NCI-H187 (cell line): ENCODE measurements around the gene DSC2.
"Not testable (repeated sequence)": the region's sequence is repeated elsewhere in the genome, so short reads cannot be mapped to it uniquely, and the experiment has no call there.

Source experiments
- DNase-seq, 2 experiments: peaks; one replicate each; lab custom pipeline; 2025; lab: John Stamatoyannopoulos, UW

Gene DSC2

DNA sequence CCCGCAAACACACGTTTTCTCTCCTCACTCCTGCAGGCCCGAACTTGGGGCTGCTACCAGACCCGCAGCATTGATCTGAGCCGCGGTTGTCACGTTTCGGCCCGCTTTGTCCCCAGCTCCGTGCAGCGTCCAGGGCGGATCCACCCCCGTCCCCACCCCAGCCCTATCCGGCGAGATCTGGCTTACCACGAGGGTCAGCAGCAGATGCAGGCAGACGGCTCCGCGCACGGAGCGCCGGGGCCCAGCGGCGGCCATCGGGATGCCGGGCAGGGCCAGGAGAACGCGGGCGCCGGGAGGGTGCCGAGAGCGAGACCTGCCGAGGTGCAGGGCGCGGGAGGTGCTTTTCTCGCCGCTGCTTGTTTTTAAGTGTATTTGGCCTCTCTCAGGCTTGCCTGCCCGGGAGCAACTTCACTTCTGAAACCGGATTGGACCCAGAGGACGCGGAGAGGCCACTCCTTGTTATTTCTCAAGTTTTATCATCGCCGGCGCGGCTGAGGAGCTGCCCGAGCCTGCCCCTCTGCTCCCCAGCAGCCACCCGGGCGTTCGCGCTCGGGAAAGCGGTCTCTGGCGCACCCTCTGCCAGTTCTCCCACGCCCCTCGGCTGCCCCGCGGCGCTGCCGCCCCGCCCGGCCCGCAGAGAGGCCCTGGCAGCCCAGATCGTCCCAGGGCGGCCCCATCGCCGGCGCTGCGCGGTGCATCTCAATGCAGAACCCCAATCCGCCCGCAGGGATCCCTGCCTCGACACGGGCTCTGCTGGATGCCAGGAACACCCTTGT, 59.6 kb downstream of the DSC2 start, which contains the start of gene DSC3:
DSC3 (minus strand) TSS at position 337 of the 776 bp plus-strand sequence; CDS start at position 255, 82 bp downstream.
- DNase-seq, result no peak

DNA sequence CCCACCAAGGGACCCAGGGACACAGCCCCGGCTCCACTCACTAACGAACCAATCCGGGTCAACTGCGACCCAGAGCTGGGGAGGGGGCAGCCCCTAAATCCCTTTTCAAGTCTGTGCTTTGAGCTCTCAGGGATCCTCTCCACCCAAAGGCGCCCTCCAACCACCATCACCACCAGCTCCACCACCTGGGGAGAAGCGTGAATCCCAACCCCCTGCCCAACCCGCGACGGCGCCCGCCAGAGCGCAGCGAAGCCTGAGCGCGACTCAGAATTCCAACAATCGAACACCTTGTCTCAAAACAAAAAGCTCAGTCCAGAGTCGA, 60.2 kb downstream of the DSC2 start:
- no peak for DNase-seq

DNA sequence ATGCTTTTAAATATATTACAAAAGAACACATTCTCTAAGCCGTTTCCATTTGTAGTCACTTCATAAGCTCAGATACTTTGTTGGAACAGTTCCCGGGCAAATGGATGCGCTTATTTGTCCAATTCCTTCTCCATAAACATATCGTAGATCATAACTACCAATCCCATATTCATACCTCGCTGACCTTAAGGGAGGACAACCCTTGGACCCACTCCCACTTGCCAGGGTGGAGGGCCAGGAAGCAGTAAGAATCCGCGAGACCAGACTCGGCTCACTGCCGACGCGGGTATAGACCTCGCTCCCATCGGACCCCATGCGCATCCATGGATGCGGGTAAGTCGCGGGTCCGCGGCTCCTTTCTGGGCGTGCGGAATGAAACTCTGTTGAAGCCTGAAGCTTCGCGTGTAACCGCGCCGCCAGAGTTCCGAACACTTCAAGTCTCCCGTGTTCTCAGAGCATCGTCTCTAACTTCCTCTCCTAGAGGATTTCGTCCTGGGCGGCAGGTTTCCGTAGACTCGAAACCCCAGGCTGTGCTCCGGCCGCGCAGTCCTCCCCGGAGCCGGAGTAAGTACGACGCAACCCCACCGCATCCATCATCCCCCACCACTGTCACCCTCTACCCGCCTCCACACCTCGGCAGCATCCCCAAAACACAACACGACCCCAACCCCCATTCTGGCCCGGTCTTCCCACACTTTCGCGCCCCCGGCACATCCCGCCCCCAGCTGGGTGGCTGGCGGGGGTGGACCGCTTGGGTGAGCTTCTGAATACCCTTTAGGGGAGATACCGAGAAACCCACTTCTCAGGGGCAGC, 60.7 kb downstream of the DSC2 start:
- DNase-seq, result no peak

DNA sequence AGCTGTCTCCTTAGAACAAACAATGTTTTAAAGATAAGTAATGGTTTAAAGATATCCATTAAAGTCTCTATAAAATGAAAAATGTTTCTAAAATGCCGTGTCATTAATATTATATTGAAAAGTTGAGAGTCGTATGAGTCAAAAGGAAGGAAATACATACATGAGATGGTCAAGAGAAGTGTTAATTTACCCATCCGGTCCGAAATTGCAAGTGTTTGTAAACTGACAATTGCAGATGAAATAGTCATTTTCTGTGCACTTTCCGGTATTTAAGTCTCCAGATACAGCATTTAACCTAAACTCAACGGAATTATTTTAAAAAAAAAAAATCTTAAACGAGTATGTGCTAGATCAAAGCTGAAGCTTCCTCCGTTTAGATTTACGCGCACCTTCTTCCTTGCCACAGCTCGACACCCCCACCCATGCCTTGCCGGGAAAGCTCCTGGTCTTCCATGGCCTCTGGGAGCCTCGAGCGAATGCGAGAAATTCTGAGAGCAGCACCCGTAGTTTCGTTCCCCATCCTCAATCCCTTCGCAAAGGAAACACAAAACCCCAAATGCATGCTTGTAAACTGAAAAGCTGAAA, 61.4 kb downstream of the DSC2 start:
- no peak for DNase-seq

DNA sequence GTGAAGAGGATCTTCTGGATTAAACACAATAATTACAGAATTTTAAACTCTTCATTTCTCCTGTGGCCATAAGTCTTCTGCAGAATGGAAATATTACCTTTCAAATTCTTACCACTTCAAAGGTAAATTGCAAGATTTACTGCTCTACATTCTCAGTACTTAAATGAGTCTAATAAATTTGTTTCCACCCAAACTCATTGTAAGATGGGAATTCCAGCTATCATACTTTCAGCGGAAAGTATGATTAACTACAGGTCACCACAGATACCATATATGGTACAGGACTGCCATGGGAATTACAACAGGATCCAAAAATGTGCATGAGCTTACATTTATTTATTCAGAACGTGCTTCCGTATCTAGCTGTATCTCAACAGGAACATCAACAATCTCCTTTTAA, 62.8 kb downstream of the DSC2 start:
- DNase-seq, result no peak

DNA sequence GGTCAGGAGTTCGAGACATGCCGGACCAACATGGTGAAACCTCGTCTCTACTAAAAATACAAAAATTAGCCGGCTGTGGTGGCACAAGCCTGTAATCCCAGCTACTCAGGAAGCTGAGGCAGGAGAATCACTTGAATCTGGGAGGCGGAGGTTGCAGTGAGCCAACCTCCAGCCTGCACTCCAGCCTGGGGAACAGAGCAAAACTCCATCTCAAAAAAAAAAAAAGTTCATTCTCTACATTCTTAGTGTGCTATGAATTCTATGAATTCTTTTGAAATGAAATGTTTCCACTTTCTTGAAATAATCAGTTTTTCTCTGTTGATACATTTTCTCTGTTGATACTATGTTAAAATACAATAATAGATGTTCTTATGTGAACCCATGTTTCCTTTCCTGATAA, 64.5 kb downstream of the DSC2 start:
- not testable (repeated sequence) for DNase-seq

DNA sequence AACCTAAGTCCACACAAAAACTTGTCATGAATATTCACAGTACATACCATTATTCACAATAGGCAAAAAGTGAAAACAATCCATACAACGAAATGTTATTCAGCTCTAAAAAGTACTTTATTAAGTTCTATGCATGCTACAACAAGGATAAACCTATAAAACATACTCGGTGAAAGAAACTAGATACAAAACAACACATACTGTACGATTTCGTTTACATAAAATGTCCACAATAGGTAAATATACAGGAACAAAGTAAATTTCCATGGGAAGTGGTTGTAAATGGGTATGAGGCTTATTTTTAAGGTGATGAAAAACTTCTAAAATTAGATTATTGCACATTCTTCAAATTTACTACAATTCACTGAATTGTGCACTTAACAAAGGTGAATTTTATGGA, 67.7 kb downstream of the DSC2 start:
- DNase-seq, result no peak

DNA sequence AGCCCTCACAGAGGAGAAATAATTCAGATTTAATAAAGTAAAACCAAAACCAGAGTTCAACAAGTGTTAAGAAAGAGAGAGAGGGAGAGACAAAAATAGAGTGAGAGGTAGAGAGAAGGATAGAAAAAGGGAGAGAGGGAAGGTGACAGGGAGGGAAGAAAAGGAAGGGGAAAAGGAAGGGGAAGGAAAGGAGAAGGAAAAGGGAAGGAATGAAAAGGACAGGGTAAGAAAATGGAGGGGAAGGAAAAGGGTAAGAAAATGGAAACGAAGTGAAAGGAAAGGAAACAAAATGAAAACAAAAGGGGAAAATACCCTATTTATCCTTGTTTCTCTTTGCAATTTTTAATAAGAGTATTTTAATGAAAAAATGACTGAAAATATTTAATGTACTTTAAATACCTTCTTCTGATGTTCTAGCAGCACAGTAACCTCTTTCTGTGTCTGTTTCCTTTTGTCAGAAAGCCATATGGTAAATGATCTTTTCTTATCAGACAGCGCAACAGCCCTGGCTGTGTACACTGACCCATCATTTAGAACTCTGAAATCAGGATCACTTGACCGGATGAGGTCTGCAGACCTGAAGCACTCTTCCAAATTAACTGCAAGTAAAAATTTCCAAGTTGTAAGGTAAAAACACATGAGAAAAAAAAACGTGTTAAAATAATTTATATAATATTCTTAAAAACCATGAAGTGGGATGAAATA, 71.5 kb downstream of the DSC2 start:
- no peak for DNase-seq

DNA sequence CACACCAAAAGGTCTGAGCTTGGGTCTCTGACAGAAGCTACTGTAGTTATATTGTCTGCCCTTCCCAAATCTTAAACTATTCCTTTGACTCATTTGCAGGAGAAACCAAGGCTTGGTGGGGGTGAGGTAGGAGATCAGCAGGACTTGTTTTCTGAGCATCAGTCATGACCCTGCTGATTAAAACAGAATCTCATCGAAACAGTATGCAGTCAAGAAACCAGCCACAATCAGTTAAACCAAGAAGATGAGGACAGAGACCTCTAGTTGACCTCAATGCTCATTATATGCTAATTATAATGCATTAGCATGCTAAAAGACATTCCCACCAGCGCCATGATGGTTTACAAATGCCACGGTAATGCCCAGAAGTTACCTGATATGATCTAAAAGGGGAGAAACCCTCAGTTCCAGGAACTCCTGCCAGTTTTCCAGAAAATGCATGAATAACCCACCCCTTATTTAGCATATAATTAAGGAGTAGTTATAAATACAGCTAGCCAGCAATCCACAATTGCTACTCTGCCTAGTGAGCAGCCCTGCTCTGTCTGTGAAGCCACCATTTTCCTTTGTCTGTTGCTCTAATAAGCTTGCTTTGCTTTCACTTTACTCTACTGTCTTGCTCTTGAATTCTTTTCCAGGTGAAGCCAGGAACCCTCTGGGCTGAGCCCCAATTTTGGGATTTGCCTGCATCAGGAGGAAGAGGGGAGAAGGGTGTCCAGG, 86.3 kb downstream of the DSC2 start:
- DNase-seq, result no peak

DNA sequence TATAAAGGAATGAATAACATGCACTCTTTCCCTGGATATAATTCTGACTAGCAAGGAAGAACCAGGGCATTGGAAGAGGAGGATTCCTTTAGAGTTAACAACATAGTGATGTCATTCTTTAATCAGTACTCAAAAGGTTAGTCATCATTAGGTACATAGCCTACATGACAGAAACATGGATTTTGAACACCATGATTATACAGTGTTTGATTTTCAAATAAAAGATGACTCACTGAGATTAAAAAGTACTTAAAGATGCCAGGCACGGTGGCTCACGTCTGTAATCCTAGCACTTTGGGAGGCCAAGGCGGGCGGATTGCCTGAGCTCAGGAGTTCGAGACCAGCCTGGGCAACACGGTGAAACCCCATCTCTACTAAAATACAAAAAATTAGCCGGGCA, 90.8 kb downstream of the DSC2 start:
- DNase-seq, result not testable (repeated sequence)

DNA sequence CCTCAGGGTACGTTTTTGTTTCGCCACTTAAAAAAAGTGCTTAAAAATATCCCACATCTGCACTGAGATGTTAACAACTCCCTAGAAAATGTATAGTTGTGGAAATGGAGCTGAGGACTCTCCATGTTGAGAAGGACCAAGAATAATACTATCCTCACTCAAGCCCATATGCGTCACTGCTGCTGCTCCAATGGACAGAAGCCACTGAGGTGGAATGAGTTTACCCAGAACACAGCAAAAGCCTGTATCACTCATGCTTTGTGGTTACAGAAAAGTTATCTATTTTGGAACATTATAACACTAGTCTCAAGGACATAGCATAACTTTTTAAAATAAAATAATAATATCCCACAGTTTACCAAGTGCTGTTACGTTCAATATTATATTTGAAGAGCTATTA, 91.6 kb downstream of the DSC2 start:
- DNase-seq, result no peak
